GM12891 (cell line): ENCODE results near the gene RGS16.

Source experiments
- PAX5 ChIP-seq: IDR thresholded peaks from 2 replicates; pipeline ENCODE4 v1.6.1; 2011; ENCODE audit warnings: low read length, moderate library complexity, mild to moderate bottlenecking; ENCODE audit not compliant: insufficient read depth, severe bottlenecking
- POLR2A ChIP-seq: IDR thresholded peaks from 2 replicates; pipeline ENCODE4 v1.6.1; 2011; ENCODE audit warnings: low read depth, low read length, control low read depth
- POLR2AphosphoS5 ChIP-seq: IDR thresholded peaks from 2 replicates; pipeline ENCODE4 v1.6.1; 2011; ENCODE audit warnings: low read depth, low read length, control low read depth
- POU2F2 ChIP-seq: IDR thresholded peaks from 2 replicates; pipeline ENCODE4 v1.6.1; 2011; ENCODE audit warnings: low read depth, mild to moderate bottlenecking, control low read depth, low read length, moderate library complexity
- SPI1 ChIP-seq: IDR thresholded peaks from 2 replicates; pipeline ENCODE4 v1.6.1; 2011; ENCODE audit warnings: low read depth, low read length, control low read depth
- TAF1 ChIP-seq: IDR thresholded peaks from 2 replicates; pipeline ENCODE4 v1.6.1; 2011; ENCODE audit warnings: low read depth, low read length, control low read depth

GRCh38 chr1:182602935-182603645, 1.1 kb downstream of the RGS16 start:
- TF ChIP-seq POLR2AphosphoS5 (no peak), TAF1 (no peak), POLR2A (no peak), SPI1 (no peak), PAX5 (no peak), POU2F2 (no peak)
